GM12872 (cell line): ENCODE measurements around the gene DGLUCY.

Source experiments
- CTCF ChIP-seq: IDR thresholded peaks from 3 replicates; pipeline ENCODE4 v1.5.1; 2011; ENCODE audit warnings: low read depth, mild to moderate bottlenecking, low read length, moderate library complexity; ENCODE audit not compliant: insufficient read depth

DGLUCY gene

DNA sequence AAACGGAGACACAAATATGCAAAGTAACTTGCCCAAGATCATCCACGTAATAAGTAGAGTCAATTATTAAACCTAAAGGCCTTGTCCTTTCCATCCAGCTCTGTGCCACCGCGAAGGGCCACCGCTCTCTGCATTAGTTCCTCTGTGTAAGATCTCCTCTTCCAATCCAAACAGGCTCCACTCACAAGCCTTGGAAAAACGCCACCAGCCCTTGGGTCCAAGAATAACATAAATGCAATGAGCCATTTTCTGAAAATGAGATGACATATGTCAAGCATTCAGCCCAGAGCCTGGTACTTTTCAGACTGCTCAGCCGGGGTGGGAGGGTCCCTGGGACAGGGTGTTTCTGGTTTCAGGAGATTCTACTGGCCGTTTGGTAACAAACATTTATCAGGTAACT is 30.0 kb downstream of the DGLUCY start:
- TF ChIP-seq CTCF: no peak

- no peak for TF ChIP-seq CTCF
Measured at GRCh38 chr14:91144425-91145145, 30.7 kb downstream of the DGLUCY start.

GRCh38 chr14:91145391-91146160 is 31.7 kb downstream of the DGLUCY start:
- no peak for TF ChIP-seq CTCF

GRCh38 chr14:91146661-91147060 is 32.8 kb downstream of the DGLUCY start:
- no peak for TF ChIP-seq CTCF

- no peak for TF ChIP-seq CTCF
Measured at GRCh38 chr14:91149462-91149861, 35.6 kb downstream of the DGLUCY start.

DNA sequence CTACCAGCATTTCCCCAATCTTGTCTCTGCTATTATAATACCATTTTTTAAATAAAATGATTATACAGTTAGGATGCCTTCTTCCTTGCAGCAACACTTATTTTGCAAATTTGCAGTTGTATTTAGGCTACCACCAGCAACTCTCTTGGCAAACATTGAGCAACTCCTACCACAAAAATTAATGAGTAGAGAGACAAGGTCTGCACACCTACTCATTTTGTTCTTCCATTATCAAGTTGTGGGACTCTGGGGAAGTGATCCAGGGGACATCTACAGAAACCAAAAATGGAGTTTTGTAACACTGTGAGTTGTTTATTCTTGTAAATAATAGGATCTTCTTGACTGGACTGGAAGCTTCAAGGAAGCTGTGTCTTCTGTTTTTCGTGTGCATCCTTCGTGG is 38.6 kb downstream of the DGLUCY start:
- no peak for TF ChIP-seq CTCF

DNA sequence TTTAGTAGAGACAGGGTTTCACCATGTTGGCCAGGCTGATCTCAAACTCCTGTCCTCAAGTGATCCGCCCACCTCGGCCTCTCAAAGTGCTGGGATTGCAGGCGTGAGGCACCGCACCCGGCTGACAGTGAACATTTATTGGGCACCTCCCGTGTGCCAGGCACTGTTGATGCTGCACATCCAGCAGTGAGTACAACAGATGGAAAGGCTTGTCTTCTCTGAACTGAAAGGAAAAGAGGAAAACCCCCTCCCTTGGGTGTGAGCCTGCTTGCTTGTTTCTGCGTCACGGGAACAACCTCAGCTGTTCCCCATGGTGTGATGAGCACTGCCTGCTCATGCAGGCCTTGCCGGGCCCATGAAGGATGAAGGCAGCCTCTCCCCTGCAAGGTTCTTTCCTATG is 39.5 kb downstream of the DGLUCY start:
- no peak for TF ChIP-seq CTCF
